ENCODE measurements around the gene TNFRSF21. TPM values are rescaled to one million over a fixed set of nuclear protein-coding genes. Genes with fewer than 3 reads are reported as not detected.

TNFRSF21 gene
- total RNA-seq, 2 experiments from 2014 or later: 28.1 to 36.5 TPM

DNA sequence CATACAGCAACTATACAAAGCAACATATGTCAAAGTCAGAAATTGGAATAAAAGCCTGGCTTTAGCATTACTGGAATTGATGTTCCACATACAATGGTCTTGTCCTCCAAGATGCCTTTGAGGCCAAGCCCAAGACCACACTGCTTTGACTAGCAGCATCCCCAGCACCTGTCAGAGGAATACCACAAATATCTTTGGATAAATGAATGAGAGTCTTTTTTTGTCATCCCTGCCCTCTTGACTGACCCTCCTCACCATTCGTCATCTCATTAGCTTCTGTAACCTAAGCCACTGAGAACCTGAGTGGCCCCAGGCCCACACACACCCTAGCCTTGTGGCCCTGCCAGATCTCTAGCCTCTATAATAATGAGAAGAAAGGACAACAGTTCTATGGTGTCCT is 48.5 kb downstream of the TNFRSF21 start:
- Histone ChIP-seq H3K9me3 (ENCODE audit: low read length) (no peaks in the 10 kb centered on the region), H3K36me3 (ENCODE audit: insufficient read depth, low read length) (peaks cover 87% of the 10 kb centered on the region), H3K9me2 (ENCODE audit: insufficient read depth, low read length) (no peaks in the 10 kb centered on the region), H3K27ac (ENCODE audit: low read depth, low read length, poor library complexity, severe bottlenecking) (no peak overlapping the region), H3K4me1 (ENCODE audit: insufficient read depth, low read length, poor library complexity, severe bottlenecking) (peaks cover 39% of the 10 kb centered on the region), H4K20me1 (ENCODE audit: insufficient read depth, low read length) (no peaks in the 10 kb centered on the region), H2AFZ (ENCODE audit: low read length) (no peak overlapping the region), H3K4me2 (ENCODE audit: low read length) (no peak overlapping the region), H3K79me2 (ENCODE audit: insufficient read depth, low read depth, low read length) (peaks cover 17% of the 10 kb centered on the region; the same call in 1 of the 2 replicates), H3K4me3 (ENCODE audit: low read depth, low read length, poor library complexity, severe bottlenecking) (no peak overlapping the region)
- intact Hi-C loops (cut with micrococcal nuclease; ENCODE audit: unreplicated experiment): no loop called here
- no TSS peak for BruUV-seq (replicated peaks)
- ChIA-PET POLR2A (interaction anchor here (3.0 kb wide), 1 partner anchor 11 kb away, joined by 16 read pairs; no protein-coding TSS in a partner anchor), CTCF (ENCODE audit: unreplicated experiment) (no interaction called here)
- DNase-seq (ENCODE audit: low spot score): no peak
- TF ChIP-seq EZH2phosphoT487 (IDR thresholded peaks at IDR 0.05; ENCODE audit: borderline replicate concordance, low read depth, low read length) (no peak), CTCF (conservative IDR thresholded peaks at IDR 0.05; ENCODE audit: low read length) (no peak)

DNA sequence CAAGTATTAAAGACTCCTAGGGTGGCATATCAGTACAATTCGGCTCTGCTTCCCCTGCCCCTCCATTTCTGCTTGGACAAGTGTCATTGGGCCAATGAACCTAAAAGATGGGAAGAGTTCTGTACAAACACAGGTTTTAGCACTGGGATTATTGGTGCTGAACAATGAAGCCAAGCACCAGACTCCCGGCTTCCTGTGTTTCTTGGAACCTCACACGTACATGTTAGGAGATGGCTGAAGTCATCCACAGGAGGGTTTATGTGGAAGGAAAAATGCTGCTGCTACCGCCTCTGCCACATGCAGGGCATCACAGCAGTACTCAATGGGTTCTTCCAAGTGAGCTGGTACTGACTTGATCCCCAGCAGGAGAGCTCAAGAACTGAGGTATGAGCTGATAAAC is 49.7 kb downstream of the TNFRSF21 start:
- intact Hi-C loops (cut with micrococcal nuclease; ENCODE audit: unreplicated experiment): no loop called here
- BruUV-seq (replicated peaks): no TSS peak

More for the DNA sequence above, 49.7 kb downstream of the TNFRSF21 start:
- TF ChIP-seq CTCF (conservative IDR thresholded peaks at IDR 0.05; ENCODE audit: low read length) (no peak), EZH2phosphoT487 (IDR thresholded peaks at IDR 0.05; ENCODE audit: borderline replicate concordance, low read depth, low read length) (no peak)
- ChIA-PET POLR2A (interaction anchor here (0.6 to 3.0 kb wide), 6 partner anchors 9 to 45 kb away, joined by 3 to 16 read pairs (median 4); no protein-coding TSS in a partner anchor), CTCF (ENCODE audit: unreplicated experiment) (no interaction called here)
- Histone ChIP-seq H3K4me2 (ENCODE audit: low read length) (no peak overlapping the region), H3K27ac (ENCODE audit: low read depth, low read length, poor library complexity, severe bottlenecking) (no peak overlapping the region), H3K36me3 (ENCODE audit: insufficient read depth, low read length) (peaks cover 89% of the 10 kb centered on the region), H3K4me3 (ENCODE audit: low read depth, low read length, poor library complexity, severe bottlenecking) (no peak overlapping the region), H3K9me2 (ENCODE audit: insufficient read depth, low read length) (no peaks in the 10 kb centered on the region), H3K9me3 (ENCODE audit: low read length) (no peaks in the 10 kb centered on the region), H4K20me1 (ENCODE audit: insufficient read depth, low read length) (no peaks in the 10 kb centered on the region), H2AFZ (ENCODE audit: low read length) (no peak overlapping the region), H3K4me1 (ENCODE audit: insufficient read depth, low read length, poor library complexity, severe bottlenecking) (peaks cover 27% of the 10 kb centered on the region), H3K79me2 (ENCODE audit: insufficient read depth, low read depth, low read length) (peaks cover 15% of the 10 kb centered on the region; the same call in 1 of the 2 replicates)
- no peak for DNase-seq (ENCODE audit: low spot score)
